Parathyroid adenoma (tissue), 2 donors: ENCODE results near the gene LINS1.

Experiments
- H2AFZ ChIP-seq: fragments of 300-600 bp; sonication (generic); one replicate; pipeline ENCODE4 v1.7.0; 2017; ENCODE audit warnings: antibody characterized with exemption, mild to moderate bottlenecking
- H3K27ac ChIP-seq: fragments of 300-600 bp; sonication (generic); one replicate; pipeline ENCODE4 v1.7.0; 2017
- H3K27me3 ChIP-seq: fragments of 300-600 bp; sonication (generic); one replicate; pipeline ENCODE4 v1.7.0; 2017; ENCODE audit warnings: low read length; ENCODE audit not compliant: control insufficient read depth, insufficient read depth
- H3K36me3 ChIP-seq: fragments of 300-600 bp; sonication (generic); one replicate; pipeline ENCODE4 v1.7.0; 2017; ENCODE audit warnings: low read length; ENCODE audit not compliant: control insufficient read depth, insufficient read depth
- H3K4me1 ChIP-seq: fragments of 300-600 bp; sonication (generic); one replicate; pipeline ENCODE4 v1.7.0; 2017; ENCODE audit warnings: control low read depth
- H3K4me2 ChIP-seq: fragments of 300-600 bp; sonication (generic); one replicate; pipeline ENCODE4 v1.7.0; 2017; ENCODE audit warnings: low read length
- H3K4me3 ChIP-seq: fragments of 300-600 bp; sonication (generic); one replicate; pipeline ENCODE4 v1.7.0; 2017; ENCODE audit warnings: low read depth, low read length
- H3K79me2 ChIP-seq: fragments of 300-600 bp; sonication (generic); one replicate; pipeline ENCODE4 v1.7.0; 2017; ENCODE audit warnings: control low read depth
- H3K9ac ChIP-seq: fragments of 300-600 bp; sonication (generic); one replicate; pipeline ENCODE4 v1.7.0; 2017; ENCODE audit warnings: mild to moderate bottlenecking
- H3K9me3 ChIP-seq: fragments of 300-600 bp; sonication (generic); one replicate; pipeline ENCODE4 v1.7.0; 2017; ENCODE audit warnings: low read length; ENCODE audit not compliant: control insufficient read depth
- CTCF ChIP-seq: fragments of 300-600 bp; sonication (generic); IDR thresholded peaks from one replicate; pipeline ENCODE4 v1.7.0; 2017; ENCODE audit warnings: antibody characterized with exemption, mild to moderate bottlenecking
- donor health status: primary hyperparathyroidism.

Gene LINS1

GRCh38 chr15:100544338-100544841 is 57.6 kb downstream of the LINS1 start:
- H3K4me2 ChIP-seq: no peak overlapping the region
- no peaks in the 10 kb centered on the region for H3K27me3 ChIP-seq
- no peaks in the 10 kb centered on the region for H3K4me1 ChIP-seq
- no peak overlapping the region for H3K27ac ChIP-seq
- TF ChIP-seq CTCF: no peak
- H2AFZ ChIP-seq: no peak overlapping the region
- H3K79me2 ChIP-seq: no peaks in the 10 kb centered on the region
- no peak overlapping the region for H3K4me3 ChIP-seq
- no peaks in the 10 kb centered on the region for H3K36me3 ChIP-seq
- no peak overlapping the region for H3K9ac ChIP-seq
- no peaks in the 10 kb centered on the region for H3K9me3 ChIP-seq

- no peak overlapping the region for H3K4me2 ChIP-seq
Observed at GRCh38 chr15:100542290-100542689, 59.7 kb downstream of the LINS1 start.

GRCh38 chr15:100537331-100537730 is 64.7 kb downstream of the LINS1 start:
- no peak overlapping the region for H3K4me3 ChIP-seq
- H3K79me2 ChIP-seq: no peaks in the 10 kb centered on the region
- no peaks in the 10 kb centered on the region for H3K9me3 ChIP-seq
- H3K27ac ChIP-seq: no peak overlapping the region
- H3K4me2 ChIP-seq: no peak overlapping the region
- TF ChIP-seq CTCF: no peak
- H3K27me3 ChIP-seq: no peaks in the 10 kb centered on the region
- H2AFZ ChIP-seq: no peak overlapping the region
- H3K4me1 ChIP-seq: no peaks in the 10 kb centered on the region
- no peaks in the 10 kb centered on the region for H3K36me3 ChIP-seq
- no peak overlapping the region for H3K9ac ChIP-seq

More at GRCh38 chr15:100542290-100542689, 59.7 kb downstream of the LINS1 start:
- no peak overlapping the region for H2AFZ ChIP-seq
- no peak for TF ChIP-seq CTCF
- no peaks in the 10 kb centered on the region for H3K79me2 ChIP-seq
- H3K27ac ChIP-seq: no peak overlapping the region
- H3K4me1 ChIP-seq: no peaks in the 10 kb centered on the region
- no peak overlapping the region for H3K4me3 ChIP-seq
- no peaks in the 10 kb centered on the region for H3K36me3 ChIP-seq
- H3K9me3 ChIP-seq: no peaks in the 10 kb centered on the region
- no peaks in the 10 kb centered on the region for H3K27me3 ChIP-seq
- no peak overlapping the region for H3K9ac ChIP-seq

- Histone ChIP-seq H3K4me3 (no peak overlapping the region), H3K36me3 (no peaks in the 10 kb centered on the region), H3K27ac (no peak overlapping the region), H3K9me3 (no peaks in the 10 kb centered on the region), H2AFZ (no peak overlapping the region), H3K79me2 (no peaks in the 10 kb centered on the region), H3K4me2 (no peak overlapping the region), H3K4me1 (no peaks in the 10 kb centered on the region), H3K27me3 (no peaks in the 10 kb centered on the region), H3K9ac (no peak overlapping the region)
- no peak for TF ChIP-seq CTCF
Observed at GRCh38 chr15:100536733-100537132, 65.3 kb downstream of the LINS1 start.

GRCh38 chr15:100533886-100534285 is 68.1 kb downstream of the LINS1 start:
- Histone ChIP-seq H3K4me2 (no peak overlapping the region), H3K27ac (no peak overlapping the region), H3K4me3 (no peak overlapping the region), H3K79me2 (no peaks in the 10 kb centered on the region), H3K27me3 (no peaks in the 10 kb centered on the region), H3K9ac (no peak overlapping the region), H3K4me1 (no peaks in the 10 kb centered on the region), H2AFZ (no peak overlapping the region), H3K9me3 (no peaks in the 10 kb centered on the region), H3K36me3 (no peaks in the 10 kb centered on the region)
- no peak for TF ChIP-seq CTCF
